Liver (tissue), 9 donors: Measurements from ENCODE around the gene RABL3. TPM values are rescaled to one million over a fixed set of nuclear protein-coding genes. Genes with fewer than 3 reads are reported as not detected.

Source experiments
- DNase-seq: peaks from one replicate; pipeline ENCODE4 v3.0.0-alpha.2; 2017; ENCODE audit warnings: low spot score
- H3K27ac ChIP-seq, 2 donors: one replicate each; pipeline ENCODE4 v1.7.0; 2013; ENCODE audit warnings: inconsistent platforms in 2 of 2, low read length in 2 of 2, control low read depth in 1 of 2, low read depth in 1 of 2, mild to moderate bottlenecking in 1 of 2
- H3K27me3 ChIP-seq, 4 donors: one replicate each; pipeline versions ENCODE4 v1.6.1 to v1.7.0; 2013; ENCODE audit warnings: low read length in 3 of 4, inconsistent platforms in 1 of 4, mild to moderate bottlenecking in 1 of 4, moderate library complexity in 1 of 4; ENCODE audit not compliant: control insufficient read depth in 4 of 4, insufficient read depth in 4 of 4
- H3K36me3 ChIP-seq, 4 donors: one replicate each; pipeline versions ENCODE4 v1.6.1 to v1.7.0; 2013; ENCODE audit warnings: low read length in 3 of 4, mild to moderate bottlenecking in 3 of 4, low read depth in 1 of 4, moderate library complexity in 1 of 4; ENCODE audit not compliant: control insufficient read depth in 4 of 4, insufficient read depth in 3 of 4
- H3K4me1 ChIP-seq, 4 donors: one replicate each; pipeline versions ENCODE4 v1.6.1 to v1.7.0; 2013; ENCODE audit warnings: low read length in 3 of 4, mild to moderate bottlenecking in 3 of 4, moderate library complexity in 1 of 4; ENCODE audit not compliant: control insufficient read depth in 4 of 4, insufficient read depth in 4 of 4
- H3K4me3 ChIP-seq, 3 donors: one replicate each; pipeline versions ENCODE4 v1.6.1 to v1.7.0; 2013; ENCODE audit warnings: low read length in 3 of 3, control low read depth in 1 of 3, low read depth in 1 of 3, mild to moderate bottlenecking in 1 of 3
- H3K9ac ChIP-seq, 2 donors: one replicate each; pipeline ENCODE4 v1.7.0; 2013; ENCODE audit warnings: low read length in 2 of 2, mild to moderate bottlenecking in 2 of 2, moderate library complexity in 2 of 2, control low read depth in 1 of 2, low read depth in 1 of 2
- H3K9me3 ChIP-seq, 4 donors: one replicate each; pipeline versions ENCODE4 v1.6.1 to v1.7.0; 2013; ENCODE audit warnings: low read length in 3 of 4; ENCODE audit not compliant: control insufficient read depth in 4 of 4
- FOXA1 ChIP-seq: IDR thresholded peaks from 2 replicates; pipeline ENCODE4 v1.6.1; 2016; ENCODE audit warnings: antibody characterized with exemption
- GABPA ChIP-seq, 2 donors: IDR thresholded peaks in 1 of 2; conservative IDR thresholded peaks in 1 of 2; 2 replicates each; pipeline ENCODE4 v1.6.1; 2016; ENCODE audit warnings: antibody characterized with exemption in 2 of 2, mild to moderate bottlenecking in 1 of 2, moderate library complexity in 1 of 2
- HNF4A ChIP-seq, 2 donors: conservative IDR thresholded peaks; 2 replicates each; pipeline ENCODE4 v1.6.1; 2016; ENCODE audit warnings: antibody characterized with exemption in 2 of 2, mild to moderate bottlenecking in 2 of 2
- HNF4G ChIP-seq: IDR thresholded peaks from 2 replicates; pipeline ENCODE4 v1.6.1; 2016; ENCODE audit warnings: antibody characterized with exemption
- JUND ChIP-seq, 2 donors: IDR thresholded peaks; 2 replicates each; pipeline ENCODE4 v1.6.1; 2016; ENCODE audit warnings: antibody characterized with exemption in 2 of 2
- NR2F2 ChIP-seq: IDR thresholded peaks from 2 replicates; pipeline ENCODE4 v1.6.1; 2016; ENCODE audit warnings: antibody characterized with exemption
- RAD21 ChIP-seq, 2 donors: IDR thresholded peaks; 2 replicates each; pipeline ENCODE4 v1.6.1; 2016; ENCODE audit warnings: antibody characterized with exemption in 2 of 2, mild to moderate bottlenecking in 2 of 2
- RXRA ChIP-seq, 2 donors: IDR thresholded peaks; 2 replicates each; pipeline ENCODE4 v1.6.1; 2017 to 2018; ENCODE audit warnings: antibody characterized with exemption in 2 of 2, mild to moderate bottlenecking in 1 of 2
- SP1 ChIP-seq: IDR thresholded peaks from 2 replicates; pipeline ENCODE4 v1.6.1; 2018; ENCODE audit warnings: antibody characterized with exemption, mild to moderate bottlenecking
- YY1 ChIP-seq: IDR thresholded peaks from 2 replicates; pipeline ENCODE4 v1.6.1; 2016; ENCODE audit warnings: antibody characterized with exemption, mild to moderate bottlenecking
- WGBS: extraction: QIAGEN DNeasy Blood & Tissue Kit; methylation state at CpG from one replicate; pipeline ENCODE4 v1.1.7; 2013; 5-methylcytosine and 5-hydroxymethylcytosine counted together
- polyA plus RNA-seq, 2 donors: library from polyadenylated mRNA; stranded (reverse) in 1 of 2; unstranded in 1 of 2; fragments of 200-250 nt in 1 of 2; fragments of >200 nt in 1 of 2; fragmentation: Nextera tagmentation in 1 of 2; extraction: Ambion mirVana in 1 of 2; gene quantifications; one replicate each; pipeline versions ENCODE4 v1.2.1 to v1.2.3, GENCODE V29; 2013 to 2015
- total RNA-seq, 2 donors: library from RNA; depleted of rRNA; stranded (reverse); fragments of >200 nt; gene quantifications; one replicate each; pipeline ENCODE4 v1.2.3, GENCODE V29; 2014
- TF ChIP-seq, protein P1 (sequence below): IDR thresholded peaks from 2 replicates; pipeline ENCODE4 v1.6.1; 2016; ENCODE audit warnings: antibody characterized with exemption, mild to moderate bottlenecking
- TF ChIP-seq, protein P2 (sequence below): IDR thresholded peaks from 2 replicates; pipeline ENCODE4 v1.6.1; 2016; ENCODE audit warnings: antibody characterized with exemption
- TF ChIP-seq, protein P3 (sequence below): IDR thresholded peaks from 2 replicates; pipeline ENCODE4 v1.6.1; 2016; ENCODE audit warnings: antibody characterized with exemption
- TF ChIP-seq, protein P4 (sequence below): fragments of 150-350 bp; IDR thresholded peaks from 2 replicates; pipeline ENCODE4 v1.5.1; 2017; ENCODE audit warnings: improper control_type of control experiment, low read depth, low read length; ENCODE audit not compliant: missing input control
- donor health status: healthy.
- donor health status: healthy.
- donor health status: healthy.
- donor health status: healthy.
- donor health status: healthy.

The RABL3 gene
- total and polyA plus RNA-seq, 4 donors, result 8.6 to 14.1 (median 13.1) TPM

DNA sequence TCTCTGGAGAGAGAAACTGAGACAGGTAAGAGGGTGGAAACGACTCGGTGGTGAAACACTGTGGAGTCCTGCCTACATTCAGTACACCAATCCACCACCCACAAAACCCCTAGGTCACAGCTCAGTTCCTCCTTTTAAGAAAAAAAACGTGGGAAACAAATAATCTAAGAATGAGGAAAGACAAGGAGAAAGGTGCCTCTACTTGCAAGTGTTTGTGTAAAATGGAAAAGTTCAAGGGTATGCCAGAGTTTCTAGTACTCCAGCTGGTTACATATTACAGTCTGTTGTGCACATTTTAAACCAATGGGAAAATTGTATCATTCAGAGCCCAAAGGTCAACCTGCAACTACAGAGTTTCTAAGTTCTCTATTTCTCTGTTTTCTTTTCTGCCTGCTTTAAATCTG is 92.5 kb downstream of the RABL3 start:
- peaks cover 16 to 89% (median 86%) of the 10 kb centered on the region in 4 donors for H3K36me3 ChIP-seq
- no peak for DNase-seq
- H3K27me3 ChIP-seq, result no peaks in the 10 kb centered on the region
- H3K4me3 ChIP-seq, result no peak overlapping the region
- H3K27ac ChIP-seq, result no peak overlapping the region
- H3K4me1 ChIP-seq, result peaks cover 0 to 18% (median 5%) of the 10 kb centered on the region in 4 donors
- H3K9ac ChIP-seq, result no peak overlapping the region
- 67% methylated on average over 3 of the region's 3 CpGs for WGBS
- H3K9me3 ChIP-seq, result no peaks in the 10 kb centered on the region
- TF ChIP-seq, protein P1, sequence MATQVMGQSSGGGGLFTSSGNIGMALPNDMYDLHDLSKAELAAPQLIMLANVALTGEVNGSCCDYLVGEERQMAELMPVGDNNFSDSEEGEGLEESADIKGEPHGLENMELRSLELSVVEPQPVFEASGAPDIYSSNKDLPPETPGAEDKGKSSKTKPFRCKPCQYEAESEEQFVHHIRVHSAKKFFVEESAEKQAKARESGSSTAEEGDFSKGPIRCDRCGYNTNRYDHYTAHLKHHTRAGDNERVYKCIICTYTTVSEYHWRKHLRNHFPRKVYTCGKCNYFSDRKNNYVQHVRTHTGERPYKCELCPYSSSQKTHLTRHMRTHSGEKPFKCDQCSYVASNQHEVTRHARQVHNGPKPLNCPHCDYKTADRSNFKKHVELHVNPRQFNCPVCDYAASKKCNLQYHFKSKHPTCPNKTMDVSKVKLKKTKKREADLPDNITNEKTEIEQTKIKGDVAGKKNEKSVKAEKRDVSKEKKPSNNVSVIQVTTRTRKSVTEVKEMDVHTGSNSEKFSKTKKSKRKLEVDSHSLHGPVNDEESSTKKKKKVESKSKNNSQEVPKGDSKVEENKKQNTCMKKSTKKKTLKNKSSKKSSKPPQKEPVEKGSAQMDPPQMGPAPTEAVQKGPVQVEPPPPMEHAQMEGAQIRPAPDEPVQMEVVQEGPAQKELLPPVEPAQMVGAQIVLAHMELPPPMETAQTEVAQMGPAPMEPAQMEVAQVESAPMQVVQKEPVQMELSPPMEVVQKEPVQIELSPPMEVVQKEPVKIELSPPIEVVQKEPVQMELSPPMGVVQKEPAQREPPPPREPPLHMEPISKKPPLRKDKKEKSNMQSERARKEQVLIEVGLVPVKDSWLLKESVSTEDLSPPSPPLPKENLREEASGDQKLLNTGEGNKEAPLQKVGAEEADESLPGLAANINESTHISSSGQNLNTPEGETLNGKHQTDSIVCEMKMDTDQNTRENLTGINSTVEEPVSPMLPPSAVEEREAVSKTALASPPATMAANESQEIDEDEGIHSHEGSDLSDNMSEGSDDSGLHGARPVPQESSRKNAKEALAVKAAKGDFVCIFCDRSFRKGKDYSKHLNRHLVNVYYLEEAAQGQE, result no peak
- TF ChIP-seq FOXA1 (no peak), YY1 (no peak), SP1 (peak; percentile 29), RXRA (IDR thresholded peaks at IDR 0.05) (no peak), HNF4A (conservative IDR thresholded peaks at IDR 0.05) (peak; percentile 27 to 61), RAD21 (IDR thresholded peaks at IDR 0.05) (peak in 1 of 2 donors; percentile 6), JUND (IDR thresholded peaks at IDR 0.05) (peak in 1 of 2 donors; percentile 7)

DNA sequence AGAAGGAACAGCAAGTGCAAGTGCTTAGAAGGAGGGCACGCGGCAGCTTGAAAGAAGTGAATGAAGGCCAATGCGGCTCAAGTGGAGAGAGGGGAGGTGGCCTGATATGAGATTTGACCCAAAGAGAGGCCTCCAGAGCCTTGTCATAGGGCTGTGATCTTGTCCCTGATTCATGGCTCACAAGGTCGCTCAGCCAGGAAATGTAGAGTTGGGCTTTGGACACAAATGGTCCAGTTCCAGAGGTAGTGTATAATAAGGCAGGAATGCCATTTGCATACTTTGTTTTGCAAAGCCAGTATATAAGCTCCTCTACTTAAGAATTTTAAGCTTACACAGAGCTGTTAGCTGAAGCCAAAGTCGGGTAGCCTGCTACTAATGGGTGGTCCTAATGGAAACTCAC is 94.0 kb downstream of the RABL3 start:
- no peak overlapping the region for H3K27ac ChIP-seq
- H3K4me1 ChIP-seq, result peaks cover 0 to 14% (median 5%) of the 10 kb centered on the region in 4 donors
- TF ChIP-seq GABPA (IDR thresholded peaks at IDR 0.05 in 1 of 2, conservative IDR thresholded peaks at IDR 0.05 in 1 of 2), result no peak
- no peaks in the 10 kb centered on the region for H3K27me3 ChIP-seq
- no peak for DNase-seq
- H3K4me3 ChIP-seq, result no peak overlapping the region
- 93% methylated on average over 5 of the region's 5 CpGs for WGBS
- no peak overlapping the region for H3K9ac ChIP-seq
- H3K36me3 ChIP-seq, result peaks cover 13 to 89% (median 87%) of the 10 kb centered on the region in 4 donors
- no peaks in the 10 kb centered on the region for H3K9me3 ChIP-seq

DNA sequence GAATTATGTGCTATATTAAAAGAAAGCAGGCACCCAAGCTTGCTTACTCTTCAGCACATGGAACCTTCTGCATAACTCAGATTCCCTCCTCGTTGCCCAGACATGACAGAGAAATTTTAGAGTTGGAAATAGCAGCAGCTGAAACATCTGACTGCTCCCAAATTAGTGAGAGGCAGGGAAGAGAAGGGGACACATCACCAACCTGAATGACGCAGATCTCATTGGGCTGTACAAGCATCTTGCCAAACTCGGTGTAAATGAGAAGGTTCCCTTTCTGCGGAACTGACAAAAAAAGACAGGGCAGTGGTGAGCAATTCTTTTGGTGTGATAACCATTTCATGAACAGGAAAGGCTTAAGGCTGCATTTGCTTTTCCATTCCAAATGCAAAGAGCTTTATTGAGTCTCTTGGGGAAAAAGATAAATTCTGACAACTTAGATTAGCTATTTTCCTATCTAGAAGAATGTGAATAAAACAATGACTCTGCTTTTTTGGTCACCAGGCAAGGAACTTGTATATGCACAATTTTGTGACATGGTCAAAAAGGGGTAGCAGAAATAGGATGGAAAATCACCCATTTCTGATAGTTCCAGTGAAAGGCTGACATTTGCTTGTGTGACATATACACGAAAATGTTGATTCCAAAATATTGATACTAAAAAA is 95.4 kb downstream of the RABL3 start:
- Histone ChIP-seq H3K27ac (no peak overlapping the region), H3K9ac (no peak overlapping the region), H3K27me3 (no peaks in the 10 kb centered on the region), H3K4me1 (peaks cover 0 to 10% (median 5%) of the 10 kb centered on the region in 4 donors), H3K36me3 (peaks cover 8 to 92% (median 88%) of the 10 kb centered on the region in 4 donors), H3K9me3 (no peaks in the 10 kb centered on the region), H3K4me3 (no peak overlapping the region)
- WGBS, result 84% methylated on average over 5 of the region's 5 CpGs
- TF ChIP-seq GABPA (IDR thresholded peaks at IDR 0.05 in 1 of 2, conservative IDR thresholded peaks at IDR 0.05 in 1 of 2) (no peak), RXRA (IDR thresholded peaks at IDR 0.05) (no peak), SP1 (no peak), YY1 (no peak), HNF4G (no peak), FOXA1 (no peak), HNF4A (conservative IDR thresholded peaks at IDR 0.05) (no peak), RAD21 (IDR thresholded peaks at IDR 0.05) (no peak), NR2F2 (no peak)
- TF ChIP-seq, protein P2, sequence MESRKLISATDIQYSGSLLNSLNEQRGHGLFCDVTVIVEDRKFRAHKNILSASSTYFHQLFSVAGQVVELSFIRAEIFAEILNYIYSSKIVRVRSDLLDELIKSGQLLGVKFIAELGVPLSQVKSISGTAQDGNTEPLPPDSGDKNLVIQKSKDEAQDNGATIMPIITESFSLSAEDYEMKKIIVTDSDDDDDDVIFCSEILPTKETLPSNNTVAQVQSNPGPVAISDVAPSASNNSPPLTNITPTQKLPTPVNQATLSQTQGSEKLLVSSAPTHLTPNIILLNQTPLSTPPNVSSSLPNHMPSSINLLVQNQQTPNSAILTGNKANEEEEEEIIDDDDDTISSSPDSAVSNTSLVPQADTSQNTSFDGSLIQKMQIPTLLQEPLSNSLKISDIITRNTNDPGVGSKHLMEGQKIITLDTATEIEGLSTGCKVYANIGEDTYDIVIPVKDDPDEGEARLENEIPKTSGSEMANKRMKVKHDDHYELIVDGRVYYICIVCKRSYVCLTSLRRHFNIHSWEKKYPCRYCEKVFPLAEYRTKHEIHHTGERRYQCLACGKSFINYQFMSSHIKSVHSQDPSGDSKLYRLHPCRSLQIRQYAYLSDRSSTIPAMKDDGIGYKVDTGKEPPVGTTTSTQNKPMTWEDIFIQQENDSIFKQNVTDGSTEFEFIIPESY, result no peak
- TF ChIP-seq, protein P3, sequence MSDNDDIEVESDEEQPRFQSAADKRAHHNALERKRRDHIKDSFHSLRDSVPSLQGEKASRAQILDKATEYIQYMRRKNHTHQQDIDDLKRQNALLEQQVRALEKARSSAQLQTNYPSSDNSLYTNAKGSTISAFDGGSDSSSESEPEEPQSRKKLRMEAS, result no peak
- TF ChIP-seq, protein P1, result no peak
- TF ChIP-seq, protein P4, sequence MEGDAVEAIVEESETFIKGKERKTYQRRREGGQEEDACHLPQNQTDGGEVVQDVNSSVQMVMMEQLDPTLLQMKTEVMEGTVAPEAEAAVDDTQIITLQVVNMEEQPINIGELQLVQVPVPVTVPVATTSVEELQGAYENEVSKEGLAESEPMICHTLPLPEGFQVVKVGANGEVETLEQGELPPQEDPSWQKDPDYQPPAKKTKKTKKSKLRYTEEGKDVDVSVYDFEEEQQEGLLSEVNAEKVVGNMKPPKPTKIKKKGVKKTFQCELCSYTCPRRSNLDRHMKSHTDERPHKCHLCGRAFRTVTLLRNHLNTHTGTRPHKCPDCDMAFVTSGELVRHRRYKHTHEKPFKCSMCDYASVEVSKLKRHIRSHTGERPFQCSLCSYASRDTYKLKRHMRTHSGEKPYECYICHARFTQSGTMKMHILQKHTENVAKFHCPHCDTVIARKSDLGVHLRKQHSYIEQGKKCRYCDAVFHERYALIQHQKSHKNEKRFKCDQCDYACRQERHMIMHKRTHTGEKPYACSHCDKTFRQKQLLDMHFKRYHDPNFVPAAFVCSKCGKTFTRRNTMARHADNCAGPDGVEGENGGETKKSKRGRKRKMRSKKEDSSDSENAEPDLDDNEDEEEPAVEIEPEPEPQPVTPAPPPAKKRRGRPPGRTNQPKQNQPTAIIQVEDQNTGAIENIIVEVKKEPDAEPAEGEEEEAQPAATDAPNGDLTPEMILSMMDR, result no peak
- DNase-seq, result no peak
